Astrocyte of the cerebellum (primary cell): Measurements from ENCODE around the gene GPATCH4.
A peak's percentile ranks its signal among the peaks of the same experiment; 100 is the strongest.
"Not testable (repeated sequence)": the region's sequence is repeated elsewhere in the genome, so short reads cannot be mapped to it uniquely, and the experiment has no call there.

Source experiments
- DNase-seq: peaks from one replicate; pipeline ENCODE4 v3.0.0-alpha.2; 2011; ENCODE audit warnings: low read depth
- H3K4me3 ChIP-seq: 2 replicates; pipeline ENCODE4 v1.5.1; 2011; ENCODE audit warnings: mild to moderate bottlenecking, low read depth, low read length, moderate library complexity
- CTCF ChIP-seq: IDR thresholded peaks from 2 replicates; pipeline ENCODE4 v1.5.1; 2012; ENCODE audit warnings: low read length, low read depth, moderate library complexity, mild to moderate bottlenecking; ENCODE audit errors: missing control alignments
- in situ Hi-C: cut with HindIII; loops from 2 replicates; pipeline ENCODE4 v1.10.0; 2017; ENCODE audit warnings: low sequenced_read_pairs

Gene GPATCH4

GRCh38 chr1:156608981-156609380, 7.7 kb upstream of the GPATCH4 start:
- in situ Hi-C loops, result no loop called here
- no peak overlapping the region for H3K4me3 ChIP-seq
- DNase-seq, result no peak
- TF ChIP-seq CTCF, result peak; percentile 56

DNA sequence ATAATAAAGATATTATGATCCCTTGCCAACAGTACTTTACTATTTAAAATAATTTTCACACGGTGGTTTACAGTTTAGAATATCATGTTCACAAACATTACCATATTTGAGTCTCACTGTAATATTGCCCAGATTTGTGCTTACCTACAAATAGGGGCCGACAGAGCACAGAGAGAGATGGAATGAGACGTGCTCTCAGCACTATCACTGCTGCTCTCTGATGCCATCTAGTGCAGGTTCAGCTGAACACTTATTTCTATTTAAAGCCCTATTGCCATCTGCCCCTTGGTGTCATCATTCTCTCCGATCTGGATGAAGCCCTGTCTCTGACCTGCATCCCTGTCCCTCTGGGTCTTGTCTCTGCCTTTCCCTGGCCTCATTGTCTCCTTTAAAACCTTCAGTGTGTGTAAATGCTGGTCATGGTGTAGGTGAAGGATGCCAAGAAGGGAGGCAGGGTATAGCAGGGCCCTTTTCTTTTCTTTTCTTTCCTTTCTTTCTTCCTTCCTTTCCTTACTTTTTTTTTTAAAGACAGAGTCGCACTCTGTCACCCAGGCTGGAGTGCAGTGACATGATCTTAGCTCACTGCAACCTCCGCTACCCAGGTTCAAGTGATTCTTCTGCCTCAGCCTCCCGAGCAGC, 6.9 kb upstream of the GPATCH4 start:
- TF ChIP-seq CTCF, result peak; percentile 89
- H3K4me3 ChIP-seq, result no peak overlapping the region
- peak; percentile 49 for DNase-seq
- in situ Hi-C loops, result no loop called here

DNA sequence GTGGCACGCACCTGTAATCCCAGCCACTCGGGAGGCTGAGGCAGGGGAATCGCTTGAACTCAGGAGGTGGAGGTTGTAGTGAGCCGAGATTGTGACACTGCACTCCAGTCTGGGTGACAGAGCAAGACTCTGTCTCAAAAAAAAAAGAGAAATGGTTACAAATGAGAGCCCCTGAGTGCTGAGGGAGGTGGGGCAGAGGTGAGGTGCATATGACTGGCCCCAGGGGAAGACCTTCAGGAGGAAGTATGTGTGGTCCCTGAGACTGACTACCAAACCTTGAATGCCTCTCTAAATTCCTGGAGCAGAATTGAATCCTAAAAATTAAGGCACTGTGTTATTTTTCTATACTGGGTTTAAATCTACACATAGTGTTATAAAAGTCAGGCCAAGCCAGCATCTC, 6.1 kb upstream of the GPATCH4 start:
- in situ Hi-C loops, DNase-seq, H3K4me3 ChIP-seq: not testable (repeated sequence)

GRCh38 chr1:156602557-156602993, 1.3 kb upstream of the GPATCH4 start:
- H3K4me3 ChIP-seq, result no peak overlapping the region
- no peak for DNase-seq
- no peak for TF ChIP-seq CTCF
- in situ Hi-C loops, result no loop called here

DNA sequence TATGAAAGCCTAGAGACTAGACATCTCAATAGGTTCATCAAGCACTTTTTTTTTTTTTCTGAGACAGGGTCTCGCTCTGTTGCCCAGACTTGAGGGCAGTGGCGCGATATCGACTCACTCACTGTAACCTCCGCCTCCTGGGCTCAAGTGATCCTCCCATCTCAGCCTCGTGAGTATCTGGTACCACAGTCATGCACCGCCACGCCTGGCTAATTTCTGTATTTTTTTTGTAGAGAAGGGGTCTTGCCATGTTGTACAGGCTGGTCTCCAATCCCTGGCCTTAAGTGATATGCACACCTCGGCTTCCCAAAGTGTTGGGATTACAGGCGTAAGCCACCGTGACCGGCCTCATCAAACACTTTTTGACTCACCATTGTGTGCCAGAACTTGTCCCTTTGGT, 613 bp upstream of the GPATCH4 start:
- no peak for TF ChIP-seq CTCF
- in situ Hi-C loops, result no loop called here
- H3K4me3 ChIP-seq, result peak overlapping the region; percentile 79
- DNase-seq, result no peak

DNA sequence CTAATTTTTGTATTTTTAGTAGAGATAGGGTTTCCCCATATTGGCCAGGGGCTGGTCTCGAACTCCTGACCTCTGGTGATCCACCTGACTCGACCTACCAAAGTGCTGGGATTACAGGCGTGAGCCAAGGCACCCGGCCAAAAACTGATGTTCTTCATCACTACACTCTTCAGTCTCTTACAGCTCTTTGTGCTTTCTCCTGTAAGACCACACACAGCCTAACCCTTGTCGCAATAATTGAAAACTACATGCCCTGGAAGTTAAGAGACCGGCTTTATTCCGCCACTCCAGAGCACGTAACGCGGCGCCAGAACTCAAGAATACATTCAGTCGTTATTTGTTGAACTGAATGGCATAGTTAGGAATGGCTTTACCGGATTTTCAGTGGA, 552 bp downstream of the GPATCH4 start:
- in situ Hi-C loops, result no loop called here
- DNase-seq, result no peak

More for the DNA sequence above, 552 bp downstream of the GPATCH4 start:
- TF ChIP-seq CTCF, result no peak
- H3K4me3 ChIP-seq, result peak overlapping the region; percentile 79
